ENCODE data around the gene SMTNL2. TPM values are rescaled to one million over a fixed set of nuclear protein-coding genes. Genes with fewer than 3 reads are reported as not detected.
A peak's percentile ranks its signal among the peaks of the same experiment; 100 is the strongest.

The SMTNL2 gene
- total RNA-seq, 1 donor from 2014 or later, result 74.1 TPM

GRCh38 chr17:4545217-4545951, 38.9 kb upstream of the SMTNL2 start:
- Histone ChIP-seq H3K9ac (ENCODE audit: low read depth in 1 of 3, low read length in 3 of 3) (no peak overlapping the region), H3K4me1 (ENCODE audit: control insufficient read depth in 3 of 3, insufficient read depth in 3 of 3, low read length in 3 of 3) (peaks cover 14 to 26% (median 16%) of the 10 kb centered on the region in 3 donors), H3K27ac (ENCODE audit: low read depth, low read length) (peak overlapping the region; percentile 78), H3K27me3 (ENCODE audit: control insufficient read depth in 3 of 3, insufficient read depth in 3 of 3, low read length in 3 of 3) (no peaks in the 10 kb centered on the region), H3K9me3 (ENCODE audit: control insufficient read depth in 3 of 3, low read length in 3 of 3) (no peaks in the 10 kb centered on the region), H3K36me3 (ENCODE audit: control insufficient read depth in 3 of 3, insufficient read depth in 3 of 3, low read length in 3 of 3) (peaks cover 59 to 69% (median 66%) of the 10 kb centered on the region in 3 donors), H3K4me3 (ENCODE audit: low read length in 3 of 3) (no peak overlapping the region)

- peaks cover 70 to 75% (median 74%) of the 10 kb centered on the region in 3 donors for H3K36me3 ChIP-seq (ENCODE audit: control insufficient read depth in 3 of 3, insufficient read depth in 3 of 3, low read length in 3 of 3)
- H3K9ac ChIP-seq (ENCODE audit: low read depth in 1 of 3, low read length in 3 of 3), result no peak overlapping the region
- no peaks in the 10 kb centered on the region for H3K27me3 ChIP-seq (ENCODE audit: control insufficient read depth in 3 of 3, insufficient read depth in 3 of 3, low read length in 3 of 3)
- no peak overlapping the region for H3K4me3 ChIP-seq (ENCODE audit: low read length in 3 of 3)
- no peaks in the 10 kb centered on the region for H3K9me3 ChIP-seq (ENCODE audit: control insufficient read depth in 3 of 3, low read length in 3 of 3)
- peaks cover under 1 to 10% (median 2%) of the 10 kb centered on the region in 3 donors for H3K4me1 ChIP-seq (ENCODE audit: control insufficient read depth in 3 of 3, insufficient read depth in 3 of 3, low read length in 3 of 3)
- H3K27ac ChIP-seq (ENCODE audit: low read depth, low read length), result no peak overlapping the region
Measured at GRCh38 chr17:4547118-4547906, 37.0 kb upstream of the SMTNL2 start.

GRCh38 chr17:4548061-4548461, 36.3 kb upstream of the SMTNL2 start:
- Histone ChIP-seq H3K27me3 (ENCODE audit: control insufficient read depth in 3 of 3, insufficient read depth in 3 of 3, low read length in 3 of 3) (no peaks in the 10 kb centered on the region), H3K4me3 (ENCODE audit: low read length in 3 of 3) (no peak overlapping the region), H3K36me3 (ENCODE audit: control insufficient read depth in 3 of 3, insufficient read depth in 3 of 3, low read length in 3 of 3) (peaks cover 65 to 74% (median 71%) of the 10 kb centered on the region in 3 donors), H3K9ac (ENCODE audit: low read depth in 1 of 3, low read length in 3 of 3) (no peak overlapping the region), H3K27ac (ENCODE audit: low read depth, low read length) (no peak overlapping the region), H3K9me3 (ENCODE audit: control insufficient read depth in 3 of 3, low read length in 3 of 3) (no peaks in the 10 kb centered on the region), H3K4me1 (ENCODE audit: control insufficient read depth in 3 of 3, insufficient read depth in 3 of 3, low read length in 3 of 3) (peaks cover 0 to 7% (median 2%) of the 10 kb centered on the region in 3 donors)

- no peak overlapping the region for H3K9ac ChIP-seq (ENCODE audit: low read depth in 1 of 3, low read length in 3 of 3)
- no peaks in the 10 kb centered on the region for H3K9me3 ChIP-seq (ENCODE audit: control insufficient read depth in 3 of 3, low read length in 3 of 3)
- H3K27me3 ChIP-seq (ENCODE audit: control insufficient read depth in 3 of 3, insufficient read depth in 3 of 3, low read length in 3 of 3), result no peaks in the 10 kb centered on the region
- H3K27ac ChIP-seq (ENCODE audit: low read depth, low read length), result no peak overlapping the region
- no peak overlapping the region for H3K4me3 ChIP-seq (ENCODE audit: low read length in 3 of 3)
- H3K36me3 ChIP-seq (ENCODE audit: control insufficient read depth in 3 of 3, insufficient read depth in 3 of 3, low read length in 3 of 3), result peaks cover 63 to 73% (median 69%) of the 10 kb centered on the region in 3 donors
- H3K4me1 ChIP-seq (ENCODE audit: control insufficient read depth in 3 of 3, insufficient read depth in 3 of 3, low read length in 3 of 3), result peaks cover 2 to 10% (median 3%) of the 10 kb centered on the region in 3 donors
Measured at GRCh38 chr17:4548721-4549531, 35.4 kb upstream of the SMTNL2 start.

- peaks cover 58 to 70% (median 64%) of the 10 kb centered on the region in 3 donors for H3K36me3 ChIP-seq (ENCODE audit: control insufficient read depth in 3 of 3, insufficient read depth in 3 of 3, low read length in 3 of 3)
- H3K27ac ChIP-seq (ENCODE audit: low read depth, low read length), result no peak overlapping the region
- H3K4me3 ChIP-seq (ENCODE audit: low read length in 3 of 3), result no peak overlapping the region
- no peaks in the 10 kb centered on the region for H3K27me3 ChIP-seq (ENCODE audit: control insufficient read depth in 3 of 3, insufficient read depth in 3 of 3, low read length in 3 of 3)
- H3K9ac ChIP-seq (ENCODE audit: low read depth in 1 of 3, low read length in 3 of 3), result no peak overlapping the region
- H3K4me1 ChIP-seq (ENCODE audit: control insufficient read depth in 3 of 3, insufficient read depth in 3 of 3, low read length in 3 of 3), result peaks cover 13 to 20% (median 13%) of the 10 kb centered on the region in 3 donors
- H3K9me3 ChIP-seq (ENCODE audit: control insufficient read depth in 3 of 3, low read length in 3 of 3), result no peaks in the 10 kb centered on the region
Measured at GRCh38 chr17:4549781-4550533, 34.4 kb upstream of the SMTNL2 start.

- Histone ChIP-seq H3K9me3 (ENCODE audit: control insufficient read depth in 3 of 3, low read length in 3 of 3) (no peaks in the 10 kb centered on the region), H3K9ac (ENCODE audit: low read depth in 1 of 3, low read length in 3 of 3) (no peak overlapping the region), H3K4me3 (ENCODE audit: low read length in 3 of 3) (no peak overlapping the region), H3K4me1 (ENCODE audit: control insufficient read depth in 3 of 3, insufficient read depth in 3 of 3, low read length in 3 of 3) (peaks cover 14 to 17% (median 16%) of the 10 kb centered on the region in 3 donors), H3K36me3 (ENCODE audit: control insufficient read depth in 3 of 3, insufficient read depth in 3 of 3, low read length in 3 of 3) (peaks cover 58 to 70% (median 60%) of the 10 kb centered on the region in 3 donors), H3K27ac (ENCODE audit: low read depth, low read length) (no peak overlapping the region), H3K27me3 (ENCODE audit: control insufficient read depth in 3 of 3, insufficient read depth in 3 of 3, low read length in 3 of 3) (no peaks in the 10 kb centered on the region)
Measured at GRCh38 chr17:4550534-4551039, 33.7 kb upstream of the SMTNL2 start.

- Histone ChIP-seq H3K27me3 (ENCODE audit: control insufficient read depth in 3 of 3, insufficient read depth in 3 of 3, low read length in 3 of 3) (no peaks in the 10 kb centered on the region), H3K4me1 (ENCODE audit: control insufficient read depth in 3 of 3, insufficient read depth in 3 of 3, low read length in 3 of 3) (peaks cover 20 to 21% (median 21%) of the 10 kb centered on the region in 3 donors), H3K27ac (ENCODE audit: low read depth, low read length) (no peak overlapping the region), H3K4me3 (ENCODE audit: low read length in 3 of 3) (no peak overlapping the region), H3K9ac (ENCODE audit: low read depth in 1 of 3, low read length in 3 of 3) (no peak overlapping the region), H3K9me3 (ENCODE audit: control insufficient read depth in 3 of 3, low read length in 3 of 3) (no peaks in the 10 kb centered on the region), H3K36me3 (ENCODE audit: control insufficient read depth in 3 of 3, insufficient read depth in 3 of 3, low read length in 3 of 3) (peaks cover 58 to 67% (median 59%) of the 10 kb centered on the region in 3 donors)
Measured at GRCh38 chr17:4551141-4551540, 33.2 kb upstream of the SMTNL2 start.

GRCh38 chr17:4551796-4552525, 32.4 kb upstream of the SMTNL2 start:
- H3K4me1 ChIP-seq (ENCODE audit: control insufficient read depth in 3 of 3, insufficient read depth in 3 of 3, low read length in 3 of 3), result peaks cover 21 to 23% (median 21%) of the 10 kb centered on the region in 3 donors
- no peak overlapping the region for H3K4me3 ChIP-seq (ENCODE audit: low read length in 3 of 3)
- peaks cover 52 to 60% (median 55%) of the 10 kb centered on the region in 3 donors for H3K36me3 ChIP-seq (ENCODE audit: control insufficient read depth in 3 of 3, insufficient read depth in 3 of 3, low read length in 3 of 3)
- H3K27ac ChIP-seq (ENCODE audit: low read depth, low read length), result no peak overlapping the region
- H3K27me3 ChIP-seq (ENCODE audit: control insufficient read depth in 3 of 3, insufficient read depth in 3 of 3, low read length in 3 of 3), result no peaks in the 10 kb centered on the region
- no peak overlapping the region for H3K9ac ChIP-seq (ENCODE audit: low read depth in 1 of 3, low read length in 3 of 3)
- H3K9me3 ChIP-seq (ENCODE audit: control insufficient read depth in 3 of 3, low read length in 3 of 3), result no peaks in the 10 kb centered on the region

Measured in skeletal muscle tissue (tissue), 4 donors.